Measurements from ENCODE around the gene NDUFS8. TPM values are rescaled to one million over a fixed set of nuclear protein-coding genes. Genes with fewer than 3 reads are reported as not detected.

NDUFS8 gene
- total RNA-seq, 1 donor from 2014 or later, result 63.9 TPM

- ATAC-seq, result no peak
- DNase-seq (ENCODE audit: low spot score), result no peak
- intact Hi-C loops (cut with DNase I), result no loop called here
These were observed 16.8 kb upstream of the NDUFS8 start for GRCh38 chr11:68013611-68014156.

- ATAC-seq (peak; percentile 0), DNase-seq (ENCODE audit: low spot score) (peak; percentile 84)
- intact Hi-C loops (cut with DNase I), result no loop called here
These were observed 16.1 kb upstream of the NDUFS8 start for GRCh38 chr11:68014157-68014946.

- no peak for DNase-seq (ENCODE audit: low spot score)
- intact Hi-C loops (cut with DNase I), result no loop called here
These were observed 15.5 kb upstream of the NDUFS8 start for GRCh38 chr11:68014947-68015447.

GRCh38 chr11:68015467-68015866 lies 15.0 kb upstream of the NDUFS8 start:
- ATAC-seq, result no peak
- DNase-seq (ENCODE audit: low spot score), result no peak
- intact Hi-C loops (cut with DNase I), result no loop called here

More at GRCh38 chr11:68014947-68015447, 15.5 kb upstream of the NDUFS8 start:
- ATAC-seq, result no peak

- no peak for DNase-seq (ENCODE audit: low spot score)
- intact Hi-C loops (cut with DNase I), result no loop called here
- ATAC-seq, result no peak
These were observed 14.1 kb upstream of the NDUFS8 start for GRCh38 chr11:68016161-68016903.

GRCh38 chr11:68016904-68017817 lies 13.3 kb upstream of the NDUFS8 start:
- ATAC-seq (peak; percentile 11), DNase-seq (ENCODE audit: low spot score) (no peak)
- intact Hi-C loops (cut with DNase I), result no loop called here

GRCh38 chr11:68017980-68018729 lies 12.3 kb upstream of the NDUFS8 start:
- intact Hi-C loops (cut with DNase I), result no loop called here
- DNase-seq (ENCODE audit: low spot score) (no peak), ATAC-seq (no peak)

GRCh38 chr11:68018730-68019190 lies 11.7 kb upstream of the NDUFS8 start:
- no peak for DNase-seq (ENCODE audit: low spot score)
- no peak for ATAC-seq
- intact Hi-C loops (cut with DNase I), result no loop called here

GRCh38 chr11:68019486-68019885 lies 11.0 kb upstream of the NDUFS8 start:
- intact Hi-C loops (cut with DNase I), result no loop called here
- ATAC-seq, result no peak
- DNase-seq (ENCODE audit: low spot score), result no peak

- intact Hi-C loops (cut with DNase I), result no loop called here
- no peak for DNase-seq (ENCODE audit: low spot score)
- peak; percentile 4 for ATAC-seq
These were observed 9.9 kb upstream of the NDUFS8 start for GRCh38 chr11:68020575-68020974.

- intact Hi-C loops (cut with DNase I), result no loop called here
- DNase-seq (ENCODE audit: low spot score) (no peak), ATAC-seq (peak; percentile 20)
These were observed 9.2 kb upstream of the NDUFS8 start for GRCh38 chr11:68021167-68021787.

- intact Hi-C loops (cut with DNase I), result no loop called here
- DNase-seq (ENCODE audit: low spot score), result no peak
- ATAC-seq, result no peak
These were observed 8.0 kb upstream of the NDUFS8 start for GRCh38 chr11:68022531-68022930.

GRCh38 chr11:68024508-68024907 lies 6.0 kb upstream of the NDUFS8 start:
- no peak for DNase-seq (ENCODE audit: low spot score)
- ATAC-seq, result no peak
- intact Hi-C loops (cut with DNase I), result no loop called here

GRCh38 chr11:68025047-68025446 lies 5.4 kb upstream of the NDUFS8 start:
- DNase-seq (ENCODE audit: low spot score), result no peak
- intact Hi-C loops (cut with DNase I), result no loop called here

GRCh38 chr11:68026391-68027105 lies 3.9 kb upstream of the NDUFS8 start:
- no peak for DNase-seq (ENCODE audit: low spot score)
- ATAC-seq, result no peak
- intact Hi-C loops (cut with DNase I), result no loop called here

More at GRCh38 chr11:68025047-68025446, 5.4 kb upstream of the NDUFS8 start:
- ATAC-seq, result no peak

- ATAC-seq, result no peak
- intact Hi-C loops (cut with DNase I), result no loop called here
- no peak for DNase-seq (ENCODE audit: low spot score)
These were observed 2.8 kb upstream of the NDUFS8 start for GRCh38 chr11:68027667-68028066.
